ENCODE data around the gene CDRT15. TPM values are rescaled to one million over a fixed set of nuclear protein-coding genes. Genes with fewer than 3 reads are reported as not detected.
"Not testable (repeated sequence)": the region's sequence is repeated elsewhere in the genome, so short reads cannot be mapped to it uniquely, and the experiment has no call there.

CDRT15 gene
- total RNA-seq, 4 donors from 2014 or later = not detected

GRCh38 chr17:14269473-14269872, 32.8 kb upstream of the CDRT15 start:
- no peak for DNase-seq
- intact Hi-C loops (cut with DNase I; ENCODE audit: low total_unique reads) = no loop called here
- TF ChIP-seq CTCF (IDR thresholded peaks at IDR 0.05 in 4 of 5, conservative IDR thresholded peaks at IDR 0.05 in 1 of 5) (no peak), POLR2A (IDR thresholded peaks at IDR 0.05) (no peak)
- Histone ChIP-seq H3K9me3 (no peaks in the 10 kb centered on the region), H3K4me3 (no peak overlapping the region), H3K4me1 (no peaks in the 10 kb centered on the region), H3K36me3 (no peaks in the 10 kb centered on the region), H3K27ac (no peak overlapping the region), H3K27me3 (no peaks in the 10 kb centered on the region)
- in situ Hi-C loops (cut with MboI; ENCODE audit: low sequenced_read_pairs in 4 of 4) = no loop called here
- no peak for ATAC-seq

GRCh38 chr17:14268264-14268663, 31.6 kb upstream of the CDRT15 start:
- TF ChIP-seq POLR2A (IDR thresholded peaks at IDR 0.05) = no peak
- TF ChIP-seq CTCF (IDR thresholded peaks at IDR 0.05 in 4 of 5, conservative IDR thresholded peaks at IDR 0.05 in 1 of 5) = no peak

GRCh38 chr17:14261406-14261805, 24.7 kb upstream of the CDRT15 start:
- Histone ChIP-seq H3K27ac (no peak overlapping the region), H3K4me3 (no peak overlapping the region), H3K27me3 (no peaks in the 10 kb centered on the region), H3K9me3 (no peaks in the 10 kb centered on the region), H3K36me3 (no peaks in the 10 kb centered on the region), H3K4me1 (no peaks in the 10 kb centered on the region)
- no peak for DNase-seq
- no peak for TF ChIP-seq POLR2A (IDR thresholded peaks at IDR 0.05)
- no peak for TF ChIP-seq CTCF (IDR thresholded peaks at IDR 0.05 in 4 of 5, conservative IDR thresholded peaks at IDR 0.05 in 1 of 5)
- intact Hi-C loops (cut with DNase I; ENCODE audit: low total_unique reads) (no loop called here), in situ Hi-C loops (cut with MboI; ENCODE audit: low sequenced_read_pairs in 4 of 4) (no loop called here)
- ATAC-seq = no peak

More at GRCh38 chr17:14268264-14268663, 31.6 kb upstream of the CDRT15 start:
- Histone ChIP-seq H3K4me3 (no peak overlapping the region), H3K27ac (no peak overlapping the region), H3K27me3 (no peaks in the 10 kb centered on the region), H3K9me3 (no peaks in the 10 kb centered on the region), H3K36me3 (no peaks in the 10 kb centered on the region), H3K4me1 (no peaks in the 10 kb centered on the region)
- in situ Hi-C loops (cut with MboI; ENCODE audit: low sequenced_read_pairs in 4 of 4) = no loop called here
- DNase-seq = no peak
- ATAC-seq = no peak
- intact Hi-C loops (cut with DNase I; ENCODE audit: low total_unique reads) = no loop called here

- TF ChIP-seq POLR2A (IDR thresholded peaks at IDR 0.05) (no peak), CTCF (IDR thresholded peaks at IDR 0.05 in 4 of 5, conservative IDR thresholded peaks at IDR 0.05 in 1 of 5) (no peak)
- Histone ChIP-seq H3K27ac (no peak overlapping the region), H3K27me3 (no peaks in the 10 kb centered on the region), H3K9me3 (no peaks in the 10 kb centered on the region), H3K4me1 (no peaks in the 10 kb centered on the region), H3K4me3 (no peak overlapping the region), H3K36me3 (no peaks in the 10 kb centered on the region)
- in situ Hi-C loops (cut with MboI; ENCODE audit: low sequenced_read_pairs in 4 of 4) (no loop called here), intact Hi-C loops (cut with DNase I; ENCODE audit: low total_unique reads) (no loop called here)
- DNase-seq (no peak), ATAC-seq (no peak)
These were observed 9.0 kb upstream of the CDRT15 start for GRCh38 chr17:14245629-14246028.

- Histone ChIP-seq H3K4me1 (no peaks in the 10 kb centered on the region), H3K27me3 (no peaks in the 10 kb centered on the region), H3K9me3 (no peaks in the 10 kb centered on the region), H3K36me3 (no peaks in the 10 kb centered on the region), H3K27ac (no peak overlapping the region), H3K4me3 (no peak overlapping the region)
- intact Hi-C loops (cut with DNase I; ENCODE audit: low total_unique reads) (no loop called here), in situ Hi-C loops (cut with MboI; ENCODE audit: low sequenced_read_pairs in 4 of 4) (no loop called here)
- ATAC-seq (no peak), DNase-seq (no peak)
- TF ChIP-seq POLR2A (IDR thresholded peaks at IDR 0.05) (no peak), CTCF (IDR thresholded peaks at IDR 0.05 in 4 of 5, conservative IDR thresholded peaks at IDR 0.05 in 1 of 5) (no peak)
These were observed 8.3 kb upstream of the CDRT15 start for GRCh38 chr17:14245002-14245401.

GRCh38 chr17:14239271-14239670, 2.6 kb upstream of the CDRT15 start:
- H3K27ac ChIP-seq; in situ Hi-C loops (cut with MboI; ENCODE audit: low sequenced_read_pairs in 4 of 4); H3K27me3 ChIP-seq; H3K36me3 ChIP-seq; H3K4me1 ChIP-seq; intact Hi-C loops (cut with DNase I; ENCODE audit: low total_unique reads); DNase-seq; ATAC-seq; H3K4me3 ChIP-seq; H3K9me3 ChIP-seq: not testable (repeated sequence)

GRCh38 chr17:14236032-14236431, 630 bp downstream of the CDRT15 start:
- H3K9me3 ChIP-seq; ATAC-seq; H3K4me3 ChIP-seq; in situ Hi-C loops (cut with MboI; ENCODE audit: low sequenced_read_pairs in 4 of 4); DNase-seq; H3K27ac ChIP-seq; H3K27me3 ChIP-seq; intact Hi-C loops (cut with DNase I; ENCODE audit: low total_unique reads); H3K36me3 ChIP-seq; H3K4me1 ChIP-seq: not testable (repeated sequence)

Data from gastrocnemius medialis (tissue), 4 donors.